A172 (cell line): Measurements from ENCODE around the gene TXNRD1. TPM values are rescaled to one million over a fixed set of nuclear protein-coding genes. Genes with fewer than 3 reads are reported as not detected.
"Not testable (repeated sequence)": the region's sequence is repeated elsewhere in the genome, so short reads cannot be mapped to it uniquely, and the experiment has no call there.

ENCODE experiments used
- DNase-seq: peaks from one replicate; pipeline ENCODE4 v3.0.0-alpha.2; 2015; ENCODE audit warnings: low spot score
- total RNA-seq: library from RNA; depleted of rRNA; stranded (reverse); fragments of >200 nt; shearing (Covaris generic); gene quantifications from 2 replicates; pipeline ENCODE4 v1.2.3, GENCODE V29; 2014

Gene TXNRD1
- total RNA-seq, 1 experiment from 2014 or later, result 939 TPM

GRCh38 chr12:104190641-104191176, 24.9 kb upstream of the TXNRD1 start:
- DNase-seq, result no peak

GRCh38 chr12:104197264-104197663, 18.3 kb upstream of the TXNRD1 start:
- DNase-seq, result no peak

- DNase-seq, result no peak
These were observed 15.6 kb upstream of the TXNRD1 start for GRCh38 chr12:104199964-104200363.

GRCh38 chr12:104201238-104202001, 14.2 kb upstream of the TXNRD1 start:
- peak; percentile 60 for DNase-seq

- no peak for DNase-seq
These were observed 10.7 kb upstream of the TXNRD1 start for GRCh38 chr12:104204690-104205480.

GRCh38 chr12:104207416-104208205, 8.0 kb upstream of the TXNRD1 start:
- DNase-seq, result no peak

GRCh38 chr12:104212516-104212915, 3.1 kb upstream of the TXNRD1 start:
- no peak for DNase-seq

- peak; percentile 82 for DNase-seq
These were observed 1.6 kb upstream of the TXNRD1 start for GRCh38 chr12:104213952-104214351.

GRCh38 chr12:104216521-104216924, 944 bp downstream of the TXNRD1 start:
- DNase-seq, result no peak

GRCh38 chr12:104218506-104218905, 2.9 kb downstream of the TXNRD1 start:
- DNase-seq, result not testable (repeated sequence)

GRCh38 chr12:104218935-104219334, 3.4 kb downstream of the TXNRD1 start:
- DNase-seq, result peak; percentile 27

GRCh38 chr12:104219361-104219892, 3.8 kb downstream of the TXNRD1 start:
- peak; percentile 99 for DNase-seq

- peak; percentile 96 for DNase-seq
These were observed 4.4 kb downstream of the TXNRD1 start for GRCh38 chr12:104219908-104220404.

- no peak for DNase-seq
These were observed 5.4 kb downstream of the TXNRD1 start for GRCh38 chr12:104220931-104221330.

- no peak for DNase-seq
These were observed 7.4 kb downstream of the TXNRD1 start for GRCh38 chr12:104222976-104223375.

GRCh38 chr12:104223712-104224111, 8.1 kb downstream of the TXNRD1 start:
- DNase-seq, result no peak

- peak; percentile 67 for DNase-seq
These were observed 11.1 kb downstream of the TXNRD1 start for GRCh38 chr12:104226672-104227071.

- no peak for DNase-seq
These were observed 14.9 kb downstream of the TXNRD1 start for GRCh38 chr12:104230304-104231095.

GRCh38 chr12:104232609-104233280, 17.2 kb downstream of the TXNRD1 start:
- DNase-seq, result no peak

GRCh38 chr12:104234926-104235499, 19.4 kb downstream of the TXNRD1 start:
- no peak for DNase-seq
